ENCODE measurements around the gene EPHA4.

Gene EPHA4

GRCh38 chr2:221571551-221572218 is 419 bp downstream of the EPHA4 start:
- DNase-seq (ENCODE audit: low spot score): peak; percentile 24

DNA sequence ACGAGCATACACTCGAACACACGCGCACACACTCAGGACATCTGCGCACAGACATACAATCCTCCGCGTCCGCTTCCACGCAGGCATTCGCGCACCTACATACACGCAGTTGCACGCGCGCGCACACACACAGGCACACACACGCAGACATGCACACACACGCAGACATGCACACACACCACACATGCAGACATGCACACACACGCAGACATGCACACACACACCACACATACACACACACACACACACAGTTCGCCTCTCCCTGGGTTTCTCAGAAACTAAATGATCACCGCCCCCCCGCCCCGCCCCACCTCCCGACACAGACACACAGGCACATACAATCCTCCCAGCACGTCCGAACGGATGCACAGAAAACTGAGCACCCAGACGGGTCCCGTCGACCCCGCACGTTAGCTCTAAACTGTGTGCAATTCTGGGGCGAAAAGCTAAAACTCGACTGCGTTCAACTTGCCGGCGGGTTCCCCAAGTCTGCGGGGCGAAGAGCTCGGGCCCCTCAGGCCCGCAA is 1.0 kb downstream of the EPHA4 start:
- DNase-seq (ENCODE audit: low spot score): no peak

- peak; percentile 42 for DNase-seq (ENCODE audit: low spot score)
Observed at GRCh38 chr2:221570321-221570935, 1.7 kb downstream of the EPHA4 start.

- DNase-seq (ENCODE audit: low spot score): no peak
Observed at GRCh38 chr2:221569871-221570270, 2.2 kb downstream of the EPHA4 start.

- DNase-seq (ENCODE audit: low spot score): no peak
Observed at GRCh38 chr2:221569425-221569845, 2.7 kb downstream of the EPHA4 start.

GRCh38 chr2:221568299-221568698 is 3.8 kb downstream of the EPHA4 start:
- no peak for DNase-seq (ENCODE audit: low spot score)

- no peak for DNase-seq (ENCODE audit: low spot score)
Observed at GRCh38 chr2:221567809-221568208, 4.3 kb downstream of the EPHA4 start.

GRCh38 chr2:221567231-221567760 is 4.8 kb downstream of the EPHA4 start:
- no peak for DNase-seq (ENCODE audit: low spot score)

- DNase-seq (ENCODE audit: low spot score): no peak
Observed at GRCh38 chr2:221563270-221563985, 8.7 kb downstream of the EPHA4 start.

DNA sequence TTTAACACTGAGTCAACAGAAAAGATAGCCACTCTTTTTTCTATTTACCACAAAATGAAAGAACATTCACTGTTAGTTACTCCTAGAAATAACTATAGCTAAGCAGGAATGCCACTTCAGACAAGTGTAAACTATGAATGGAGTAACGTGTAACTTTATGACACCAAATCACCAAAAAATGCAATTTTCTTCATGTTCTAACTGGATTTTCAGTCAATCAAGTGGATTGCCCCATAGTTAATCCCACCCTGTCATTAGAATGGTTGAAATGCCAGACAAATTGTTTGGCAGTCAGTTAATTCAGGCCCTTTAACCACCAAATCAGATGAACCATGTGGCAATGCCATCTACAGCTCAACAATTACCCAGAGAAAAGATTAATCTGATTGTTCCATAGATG is 9.9 kb downstream of the EPHA4 start:
- no peak for DNase-seq (ENCODE audit: low spot score)

DNA sequence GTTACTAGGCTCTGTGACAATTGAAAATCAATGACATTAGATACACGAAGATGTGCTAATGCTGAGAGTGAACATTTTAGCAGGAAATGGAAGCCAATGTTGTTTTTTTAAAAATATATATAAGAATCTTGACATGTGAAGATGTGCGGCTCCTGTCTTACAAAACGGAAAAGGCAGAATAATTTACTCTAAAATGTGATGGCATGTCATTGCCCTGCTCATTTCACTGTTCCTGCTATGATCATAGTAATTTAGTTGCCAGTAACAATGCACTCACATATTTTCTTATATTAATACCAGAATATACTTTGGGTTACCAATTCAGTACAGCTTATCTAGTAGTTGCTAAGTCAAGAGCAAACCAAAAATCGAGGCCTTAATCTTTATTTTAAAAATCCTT is 10.3 kb downstream of the EPHA4 start:
- DNase-seq (ENCODE audit: low spot score): no peak

DNA sequence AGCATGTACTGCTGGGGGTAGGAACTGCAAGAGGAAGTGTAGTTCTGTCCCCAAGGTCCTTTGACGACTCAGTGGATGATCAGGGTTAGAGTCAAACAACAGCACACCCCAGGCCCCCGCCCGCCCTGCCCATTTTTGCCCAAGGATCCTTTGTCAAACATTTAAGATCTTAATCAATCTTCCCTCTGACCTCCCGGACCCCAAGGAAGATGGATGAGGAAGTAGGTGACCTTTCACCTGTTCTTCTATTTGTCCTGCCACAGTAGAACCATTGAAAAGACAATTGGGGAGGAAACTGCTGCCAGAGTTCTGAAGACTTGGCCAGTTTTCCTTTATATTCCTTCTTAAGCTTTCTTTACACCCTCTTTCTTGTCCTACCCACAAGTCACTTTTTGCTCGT is 12.1 kb downstream of the EPHA4 start:
- DNase-seq (ENCODE audit: low spot score): no peak

DNA sequence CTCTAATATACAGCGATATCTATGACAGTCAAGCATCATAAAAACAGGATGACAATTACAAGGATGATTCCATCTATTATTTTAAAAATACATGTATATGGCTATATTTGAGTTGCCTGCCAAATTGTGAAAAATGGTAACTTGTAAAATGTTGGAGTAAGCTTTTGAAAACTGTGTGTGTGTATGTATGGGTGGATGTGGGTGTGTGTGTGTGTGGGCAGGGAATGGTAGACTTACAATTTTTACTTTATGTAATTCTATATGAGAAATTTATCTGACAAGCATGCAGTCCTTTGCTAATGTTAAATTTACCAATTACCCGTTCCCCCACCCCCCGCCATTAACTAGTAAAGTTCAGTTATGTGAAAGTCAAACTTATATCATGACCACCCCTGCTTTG is 14.0 kb downstream of the EPHA4 start:
- no peak for DNase-seq (ENCODE audit: low spot score)

GRCh38 chr2:221555494-221555846 is 16.6 kb downstream of the EPHA4 start:
- DNase-seq (ENCODE audit: low spot score): no peak

DNA sequence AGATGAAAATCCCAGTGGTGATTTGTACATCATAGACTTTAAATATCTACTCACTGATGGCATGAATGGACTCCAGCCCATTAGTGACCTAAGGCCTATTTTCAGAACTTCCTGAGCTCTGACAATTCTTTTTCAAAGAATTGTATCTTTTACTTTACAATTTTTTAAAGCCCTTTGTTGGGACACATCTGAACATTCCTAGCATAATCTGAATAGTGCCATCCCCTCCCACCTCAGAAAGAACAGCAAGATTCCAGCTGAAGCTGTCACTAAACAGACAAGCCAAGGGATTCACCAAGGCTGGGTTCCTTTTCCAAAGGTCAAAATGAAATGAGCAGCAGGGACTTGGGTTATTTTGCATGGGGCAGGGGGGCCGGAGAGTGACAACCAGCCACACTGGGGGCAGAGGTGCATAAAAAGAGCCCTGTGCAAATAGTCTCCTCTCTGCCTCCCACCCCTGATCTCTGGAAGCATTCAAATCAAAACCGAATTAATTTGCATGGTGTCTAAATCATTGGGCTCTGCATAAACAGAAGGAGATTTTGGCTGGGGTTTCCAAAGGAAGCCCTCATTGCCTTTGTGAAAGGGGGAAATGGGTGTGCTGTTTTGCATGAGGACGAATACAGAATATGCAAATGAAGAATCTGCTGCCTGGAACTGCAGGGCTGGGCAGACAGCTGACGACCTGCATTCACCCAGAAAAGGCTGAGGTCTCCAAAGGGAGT is 17.2 kb downstream of the EPHA4 start:
- no peak for DNase-seq (ENCODE audit: low spot score)

GRCh38 chr2:221553333-221553732 is 18.8 kb downstream of the EPHA4 start:
- no peak for DNase-seq (ENCODE audit: low spot score)

- no peak for DNase-seq (ENCODE audit: low spot score)
Observed at GRCh38 chr2:221552291-221552690, 19.8 kb downstream of the EPHA4 start.

GRCh38 chr2:221551864-221552263 is 20.2 kb downstream of the EPHA4 start:
- no peak for DNase-seq (ENCODE audit: low spot score)

- DNase-seq (ENCODE audit: low spot score): no peak
Observed at GRCh38 chr2:221549143-221549542, 23.0 kb downstream of the EPHA4 start.

DNA sequence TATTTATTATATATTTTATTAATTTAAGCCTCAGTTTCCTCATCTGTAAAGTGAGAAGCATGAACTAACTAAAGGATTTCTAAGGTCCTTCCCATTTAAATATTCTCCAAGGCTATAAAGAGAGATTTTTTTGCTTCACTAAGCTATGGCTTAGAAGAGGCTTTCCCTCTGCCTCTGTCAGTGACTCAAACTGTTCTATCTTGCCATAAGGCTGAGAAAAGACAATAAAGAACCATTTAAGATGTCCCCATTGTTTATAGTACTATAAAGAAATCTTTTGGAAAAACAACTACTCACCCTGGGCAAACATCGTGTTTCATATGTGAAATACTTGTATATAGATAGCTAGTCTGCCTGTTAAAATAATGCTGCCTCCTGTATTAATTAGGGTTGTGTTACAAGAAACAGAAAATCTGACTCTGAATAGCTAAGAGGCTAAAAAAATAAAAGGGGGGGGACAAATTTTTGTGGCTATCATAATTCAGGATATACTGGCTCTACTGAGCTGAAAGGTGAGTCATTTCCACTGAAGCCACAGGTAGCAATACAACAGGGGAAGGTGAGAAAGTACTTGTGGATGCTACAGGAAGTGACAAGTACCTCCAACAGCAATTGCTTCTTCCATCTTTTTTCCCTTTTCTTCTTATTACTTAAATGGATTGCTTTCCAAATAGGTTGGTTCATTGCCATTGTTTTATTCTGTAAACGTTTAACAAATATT is 25.4 kb downstream of the EPHA4 start:
- DNase-seq (ENCODE audit: low spot score): peak; percentile 70

- no peak for DNase-seq (ENCODE audit: low spot score)
Observed at GRCh38 chr2:221541131-221541735, 30.9 kb downstream of the EPHA4 start.

Measured in kidney tubule cell (primary cell).